Endothelial cell (in vitro differentiated cells): ENCODE results near the gene LARP1. TPM values are rescaled to one million over a fixed set of nuclear protein-coding genes. Genes with fewer than 3 reads are reported as not detected.
A peak's percentile ranks its signal among the peaks of the same experiment; 100 is the strongest.

ENCODE experiments used
- DNase-seq: peaks from one replicate; pipeline ENCODE4 v3.0.0; 2021; ENCODE audit warnings: low spot score
- H3K27ac Mint-ChIP-seq: one replicate; pipeline ENCODE4 v1.8.0; 2021; ENCODE audit warnings: mixed read lengths, inconsistent platforms; ENCODE audit not compliant: unreplicated experiment
- H3K27me3 Mint-ChIP-seq: one replicate; pipeline ENCODE4 v1.8.0; 2021; ENCODE audit warnings: mild to moderate bottlenecking, moderate library complexity, mixed read lengths, inconsistent platforms; ENCODE audit not compliant: unreplicated experiment
- H3K36me3 Mint-ChIP-seq: one replicate; pipeline ENCODE4 v1.8.0; 2021; ENCODE audit warnings: mild to moderate bottlenecking, low read depth, mixed read lengths, inconsistent platforms; ENCODE audit not compliant: unreplicated experiment
- H3K4me1 Mint-ChIP-seq: one replicate; pipeline ENCODE4 v1.8.0; 2021; ENCODE audit warnings: mild to moderate bottlenecking, mixed read lengths, inconsistent platforms; ENCODE audit not compliant: unreplicated experiment
- H3K4me3 Mint-ChIP-seq: one replicate; pipeline ENCODE4 v1.8.0; 2021; ENCODE audit warnings: mild to moderate bottlenecking, mixed read lengths, inconsistent platforms; ENCODE audit not compliant: unreplicated experiment
- H3K9me3 Mint-ChIP-seq: one replicate; pipeline ENCODE4 v1.8.0; 2021; ENCODE audit warnings: mixed read lengths, inconsistent platforms; ENCODE audit not compliant: unreplicated experiment
- total RNA-seq: library from RNA; stranded (reverse); fragmentation: NEBNext Ultra II Directional; extraction: Animal tissue kit (Norgen Biotek cat#: 25700); gene quantifications from one replicate; pipeline ENCODE4 v1.2.1, GENCODE V29; 2021; ENCODE audit not compliant: unreplicated experiment
- TF ChIP-seq, protein P1 (sequence below): fragments of 200-600 bp; sonication (generic); IDR thresholded peaks from one replicate; pipeline ENCODE4 v1.5.0; 2021; ENCODE audit warnings: antibody characterized with exemption; ENCODE audit not compliant: unreplicated experiment

The LARP1 gene
- total RNA-seq, 1 donor from 2014 or later, result 198 TPM

DNA sequence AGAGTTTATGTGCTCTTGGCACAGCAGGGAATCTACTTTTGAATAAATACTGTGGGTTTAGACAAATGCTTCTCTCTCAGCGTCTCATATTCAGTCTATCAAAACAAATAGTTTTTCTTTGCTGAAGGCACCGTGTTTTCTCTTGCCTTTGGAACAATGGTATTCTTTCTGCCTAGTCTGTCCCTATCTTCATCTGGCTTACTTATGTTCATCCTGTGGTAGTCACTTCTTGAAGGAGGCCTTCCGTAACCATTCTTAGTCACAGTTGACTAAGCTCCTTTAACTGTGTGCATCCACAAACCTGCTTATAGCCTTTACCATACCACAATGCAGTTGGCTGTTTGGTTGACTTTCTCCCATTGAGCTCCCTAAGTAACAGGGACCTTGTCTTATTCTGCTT, 45.9 kb downstream of the LARP1 start:
- Mint-ChIP-seq H3K27me3 (no peaks in the 10 kb centered on the region), H3K36me3 (peaks cover 52% of the 10 kb centered on the region)

GRCh38 chr5:154802050-154802449, 46.9 kb downstream of the LARP1 start:
- no peak for DNase-seq
- Mint-ChIP-seq H3K36me3 (peaks cover 53% of the 10 kb centered on the region), H3K9me3 (no peaks in the 10 kb centered on the region), H3K4me3 (no peak overlapping the region), H3K27ac (no peak overlapping the region), H3K27me3 (no peaks in the 10 kb centered on the region), H3K4me1 (no peaks in the 10 kb centered on the region)
- TF ChIP-seq, protein P1, sequence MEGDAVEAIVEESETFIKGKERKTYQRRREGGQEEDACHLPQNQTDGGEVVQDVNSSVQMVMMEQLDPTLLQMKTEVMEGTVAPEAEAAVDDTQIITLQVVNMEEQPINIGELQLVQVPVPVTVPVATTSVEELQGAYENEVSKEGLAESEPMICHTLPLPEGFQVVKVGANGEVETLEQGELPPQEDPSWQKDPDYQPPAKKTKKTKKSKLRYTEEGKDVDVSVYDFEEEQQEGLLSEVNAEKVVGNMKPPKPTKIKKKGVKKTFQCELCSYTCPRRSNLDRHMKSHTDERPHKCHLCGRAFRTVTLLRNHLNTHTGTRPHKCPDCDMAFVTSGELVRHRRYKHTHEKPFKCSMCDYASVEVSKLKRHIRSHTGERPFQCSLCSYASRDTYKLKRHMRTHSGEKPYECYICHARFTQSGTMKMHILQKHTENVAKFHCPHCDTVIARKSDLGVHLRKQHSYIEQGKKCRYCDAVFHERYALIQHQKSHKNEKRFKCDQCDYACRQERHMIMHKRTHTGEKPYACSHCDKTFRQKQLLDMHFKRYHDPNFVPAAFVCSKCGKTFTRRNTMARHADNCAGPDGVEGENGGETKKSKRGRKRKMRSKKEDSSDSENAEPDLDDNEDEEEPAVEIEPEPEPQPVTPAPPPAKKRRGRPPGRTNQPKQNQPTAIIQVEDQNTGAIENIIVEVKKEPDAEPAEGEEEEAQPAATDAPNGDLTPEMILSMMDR, result no peak

More for the DNA sequence above, 45.9 kb downstream of the LARP1 start:
- TF ChIP-seq, protein P1, result no peak
- no peak for DNase-seq
- no peaks in the 10 kb centered on the region for H3K4me1 Mint-ChIP-seq
- H3K27ac Mint-ChIP-seq, result no peak overlapping the region
- no peaks in the 10 kb centered on the region for H3K9me3 Mint-ChIP-seq
- H3K4me3 Mint-ChIP-seq, result no peak overlapping the region

DNA sequence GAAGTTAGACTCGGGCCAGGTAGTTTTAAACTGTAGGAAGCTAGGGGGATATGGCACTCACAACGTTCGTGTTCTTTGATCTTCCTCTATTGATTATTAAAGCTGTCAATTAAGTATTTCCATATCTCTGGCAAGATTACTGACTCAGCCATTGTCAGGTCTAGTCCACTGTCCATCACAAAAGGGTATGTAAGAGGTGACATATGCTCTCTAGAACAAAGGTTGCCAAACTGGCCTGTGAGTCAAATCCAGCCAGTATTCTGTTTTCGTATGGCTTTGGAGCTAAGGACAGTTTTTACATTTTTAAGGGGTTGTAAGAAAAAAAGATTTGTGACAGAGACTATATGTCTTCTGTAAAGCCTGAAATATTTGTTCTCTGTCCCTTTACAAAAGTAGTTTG, 51.0 kb downstream of the LARP1 start:
- no peak for DNase-seq
- no peaks in the 10 kb centered on the region for H3K4me1 Mint-ChIP-seq
- no peak overlapping the region for H3K27ac Mint-ChIP-seq
- peaks cover 36% of the 10 kb centered on the region for H3K36me3 Mint-ChIP-seq
- TF ChIP-seq, protein P1, result no peak
- H3K9me3 Mint-ChIP-seq, result no peaks in the 10 kb centered on the region
- H3K4me3 Mint-ChIP-seq, result no peak overlapping the region
- H3K27me3 Mint-ChIP-seq, result no peaks in the 10 kb centered on the region

DNA sequence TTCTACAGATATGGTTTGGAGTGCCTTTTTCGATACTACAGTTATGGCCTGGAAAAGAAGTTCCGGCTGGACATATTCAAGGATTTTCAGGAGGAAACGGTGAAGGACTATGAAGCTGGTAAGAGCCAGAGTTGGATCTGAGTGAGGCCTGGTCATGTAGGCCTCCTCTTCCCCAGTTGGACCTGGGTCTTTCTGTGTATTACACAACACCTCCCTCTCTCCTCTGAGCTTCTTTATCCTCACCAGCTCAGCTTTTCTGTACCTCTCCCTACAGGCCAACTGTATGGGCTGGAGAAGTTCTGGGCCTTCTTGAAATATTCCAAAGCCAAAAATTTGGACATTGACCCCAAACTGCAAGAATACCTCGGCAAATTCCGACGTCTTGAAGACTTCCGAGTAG, 56.1 kb downstream of the LARP1 start:
- Mint-ChIP-seq H3K27me3 (peaks cover 6% of the 10 kb centered on the region), H3K27ac (no peak overlapping the region), H3K36me3 (peaks cover 39% of the 10 kb centered on the region), H3K4me3 (no peak overlapping the region), H3K9me3 (no peaks in the 10 kb centered on the region), H3K4me1 (peaks cover 7% of the 10 kb centered on the region)
- DNase-seq, result no peak
- TF ChIP-seq, protein P1, result no peak

- peak; percentile 68 for DNase-seq
- Mint-ChIP-seq H3K27me3 (peaks cover 6% of the 10 kb centered on the region), H3K4me1 (peaks cover 11% of the 10 kb centered on the region), H3K27ac (peak overlapping the region; percentile 86), H3K4me3 (peak overlapping the region; percentile 53), H3K9me3 (no peaks in the 10 kb centered on the region), H3K36me3 (peaks cover 40% of the 10 kb centered on the region)
- TF ChIP-seq, protein P1, result peak; percentile 68
Observed at GRCh38 chr5:154811653-154812465, 56.7 kb downstream of the LARP1 start.
